HUES48 (cell line): ENCODE data around the gene BSPRY.
A peak's percentile ranks its signal among the peaks of the same experiment; 100 is the strongest.
"Not testable (repeated sequence)": the region's sequence is repeated elsewhere in the genome, so short reads cannot be mapped to it uniquely, and the experiment has no call there.

Source experiments
- H3K27ac ChIP-seq: one replicate; pipeline ENCODE4 v1.7.0; 2013; ENCODE audit warnings: low read depth, low read length, inconsistent platforms
- H3K27me3 ChIP-seq: 2 replicates; pipeline ENCODE4 v1.6.1; 2013; ENCODE audit warnings: mild to moderate bottlenecking, low read length; ENCODE audit not compliant: control insufficient read depth, insufficient read depth
- H3K36me3 ChIP-seq: 2 replicates; pipeline ENCODE4 v1.6.1; 2013; ENCODE audit warnings: low read length; ENCODE audit not compliant: control insufficient read depth, insufficient read depth
- H3K4me1 ChIP-seq: 2 replicates; pipeline ENCODE4 v1.6.1; 2013; ENCODE audit warnings: mild to moderate bottlenecking, low read length; ENCODE audit not compliant: control insufficient read depth, insufficient read depth
- H3K4me3 ChIP-seq: 2 replicates; pipeline ENCODE4 v1.5.1; 2013; ENCODE audit warnings: mild to moderate bottlenecking, low read depth, low read length
- H3K9ac ChIP-seq: 2 replicates; pipeline ENCODE4 v1.6.1; 2013; ENCODE audit warnings: mild to moderate bottlenecking, low read depth, low read length, moderate library complexity
- H3K9me3 ChIP-seq: 2 replicates; pipeline ENCODE4 v1.6.1; 2013; ENCODE audit warnings: low read length; ENCODE audit not compliant: control insufficient read depth, insufficient read depth

BSPRY gene

GRCh38 chr9:113372059-113372458, 22.7 kb downstream of the BSPRY start:
- H3K4me3 ChIP-seq, result no peak overlapping the region
- H3K27ac ChIP-seq, result no peak overlapping the region
- no peak overlapping the region for H3K9ac ChIP-seq
- H3K36me3 ChIP-seq, result peaks cover 29% of the 10 kb centered on the region
- H3K27me3 ChIP-seq, result no peaks in the 10 kb centered on the region
- H3K9me3 ChIP-seq, result no peaks in the 10 kb centered on the region
- H3K4me1 ChIP-seq, result 0 out of 2 replicates have a peak, but pooled peaks cover 6% of the 10 kb centered on the region

GRCh38 chr9:113373256-113373655, 23.9 kb downstream of the BSPRY start:
- peak overlapping the region; percentile 18 for H3K27ac ChIP-seq
- H3K9me3 ChIP-seq, result no peaks in the 10 kb centered on the region
- no peaks in the 10 kb centered on the region for H3K27me3 ChIP-seq
- H3K4me1 ChIP-seq, result 0 out of 2 replicates have a peak, but pooled peaks cover 6% of the 10 kb centered on the region
- H3K4me3 ChIP-seq, result no peak overlapping the region
- peaks cover 29% of the 10 kb centered on the region for H3K36me3 ChIP-seq
- H3K9ac ChIP-seq, result no peak overlapping the region

DNA sequence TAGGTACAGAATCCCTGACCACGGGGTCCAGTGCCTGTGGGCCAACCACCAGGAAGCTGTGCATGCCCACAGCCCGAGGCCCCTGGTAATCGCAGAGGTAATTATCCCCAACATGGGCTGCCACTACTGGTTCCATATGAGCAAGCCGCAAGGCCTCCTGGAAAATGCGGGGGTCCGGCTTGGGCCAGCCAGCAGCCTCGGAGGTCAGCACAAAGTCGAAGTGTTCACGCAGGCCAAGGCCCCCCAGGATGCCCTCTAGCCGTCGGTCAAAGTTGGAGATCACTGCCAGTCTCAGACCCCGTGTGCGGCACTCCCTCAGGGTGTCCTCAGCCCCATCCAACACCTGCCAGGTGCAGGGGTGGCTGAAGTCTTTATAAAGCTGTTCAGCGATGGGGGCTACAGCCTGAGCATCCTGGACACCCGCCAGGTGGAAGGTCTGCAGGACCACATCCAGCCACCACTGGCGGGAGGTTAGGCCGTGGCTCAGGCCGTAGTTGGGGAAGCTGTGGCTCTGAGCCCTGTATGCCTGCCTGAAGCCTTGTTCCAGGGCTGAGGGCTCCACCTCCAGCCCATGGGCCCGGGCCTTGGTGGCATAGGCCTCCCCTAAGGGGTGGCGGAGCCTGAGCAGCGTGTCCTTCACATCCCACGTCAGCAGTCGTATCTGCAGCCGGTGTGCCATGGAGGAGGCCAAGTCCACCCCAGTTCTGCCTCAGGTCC, 24.5 kb downstream of the BSPRY start:
- H3K27ac ChIP-seq, result peak overlapping the region; percentile 18
- no peak overlapping the region for H3K4me3 ChIP-seq
- no peaks in the 10 kb centered on the region for H3K27me3 ChIP-seq

DNA sequence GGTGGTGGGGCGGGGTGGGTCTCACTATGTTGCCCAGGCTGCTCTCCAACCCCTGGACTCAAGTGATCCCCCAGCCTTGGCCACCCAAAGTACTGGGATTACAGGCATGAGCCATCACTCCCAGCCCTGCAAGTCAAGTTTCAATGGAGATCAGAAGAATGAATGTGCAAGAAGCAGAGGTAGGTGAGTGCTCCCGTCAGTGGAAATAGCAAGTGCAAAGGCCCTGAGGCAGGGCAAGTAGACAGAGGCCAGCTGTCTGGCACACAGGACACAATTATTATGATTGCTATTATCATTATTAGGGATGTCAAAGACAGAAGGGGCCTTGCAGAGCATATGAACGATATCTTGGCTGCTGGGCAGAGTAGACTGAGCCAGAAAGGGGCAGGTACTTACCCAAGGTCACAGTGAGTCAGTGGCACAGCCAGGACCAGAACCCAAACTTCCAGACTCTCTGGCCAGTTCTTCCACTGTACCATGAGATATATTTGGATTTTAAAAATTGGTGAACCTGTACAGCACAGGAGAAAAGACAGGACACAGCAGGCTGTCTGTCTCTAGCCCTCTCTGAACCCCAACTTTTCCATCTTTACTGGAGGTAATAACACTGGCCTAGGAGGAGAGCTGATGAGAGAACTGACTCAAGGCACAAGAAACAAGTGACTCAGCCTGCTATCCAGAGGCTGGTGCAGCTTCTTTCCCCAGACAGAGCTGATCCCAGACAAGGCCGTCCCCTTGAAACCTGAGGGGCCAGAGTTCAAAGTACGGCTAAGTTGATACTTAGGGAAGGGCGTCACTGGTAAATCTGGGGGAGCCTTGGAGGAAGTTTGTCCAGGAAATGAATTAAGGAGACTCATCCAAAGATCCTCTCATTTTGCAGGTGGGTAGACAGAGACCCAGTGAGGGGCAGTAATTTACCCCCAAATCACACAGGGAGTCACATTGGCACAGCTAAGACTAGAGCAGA, 26.0 kb downstream of the BSPRY start:
- 0 out of 2 replicates have a peak, but pooled peaks cover 6% of the 10 kb centered on the region for H3K4me1 ChIP-seq
- no peak overlapping the region for H3K9ac ChIP-seq
- no peak overlapping the region for H3K27ac ChIP-seq
- H3K9me3 ChIP-seq, result no peaks in the 10 kb centered on the region
- no peak overlapping the region for H3K4me3 ChIP-seq
- H3K36me3 ChIP-seq, result peaks cover 24% of the 10 kb centered on the region
- H3K27me3 ChIP-seq, result no peaks in the 10 kb centered on the region

More for the DNA sequence above, 24.5 kb downstream of the BSPRY start:
- Histone ChIP-seq H3K9ac (no peak overlapping the region), H3K36me3 (peaks cover 24% of the 10 kb centered on the region), H3K4me1 (0 out of 2 replicates have a peak, but pooled peaks cover 6% of the 10 kb centered on the region), H3K9me3 (no peaks in the 10 kb centered on the region)

DNA sequence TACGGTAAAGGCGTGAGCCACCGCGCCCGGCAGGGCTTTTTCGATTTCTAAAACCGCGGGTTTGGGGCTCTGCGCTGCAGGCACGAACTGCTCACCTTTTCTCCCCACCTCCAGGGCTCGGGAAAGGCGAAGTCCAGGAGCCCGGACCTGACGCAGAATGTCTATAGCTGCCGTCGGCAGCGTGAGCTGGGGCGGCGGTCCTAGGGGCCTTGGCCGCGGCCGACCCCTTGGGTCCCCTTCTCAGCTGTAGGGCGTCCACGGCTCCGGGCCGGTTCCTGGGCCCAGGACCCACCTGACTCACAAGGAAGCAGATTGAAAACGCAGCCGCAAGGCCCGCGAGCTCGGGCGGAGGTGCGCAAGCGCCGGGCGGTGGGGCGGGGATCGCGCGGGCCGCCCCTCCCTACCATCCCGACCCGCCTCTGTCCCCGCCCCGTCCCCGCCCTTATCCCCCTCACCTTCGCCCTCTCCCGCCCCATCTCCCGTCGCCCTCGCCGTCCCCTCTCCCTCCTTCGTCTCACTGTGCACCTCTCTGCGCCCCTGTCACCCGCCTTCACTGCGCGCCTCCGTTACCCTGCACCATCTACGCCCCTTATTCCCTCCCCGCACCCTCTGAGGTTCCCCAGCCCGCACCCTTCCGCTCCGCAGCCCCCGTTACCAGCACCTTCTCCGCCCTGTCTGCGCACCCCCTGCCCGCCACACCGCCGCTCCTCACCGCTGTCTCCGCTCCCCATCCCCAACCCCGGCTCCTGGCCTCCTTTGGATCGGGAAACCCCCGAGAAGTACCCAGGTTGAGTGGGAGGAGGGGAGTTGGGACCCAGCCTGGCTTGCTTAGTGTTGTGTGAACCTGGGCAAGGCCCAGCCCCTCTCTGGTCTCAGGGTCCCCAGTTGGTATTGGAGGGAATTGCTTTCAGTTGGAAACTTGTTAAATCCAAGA, 27.6 kb downstream of the BSPRY start, which contains the start of gene HDHD3:
Gene HDHD3 (minus strand): TSS at position 353 of the 934 bp plus-strand sequence. CDS start 2,632 bp downstream, outside the sequence.
- no peaks in the 10 kb centered on the region for H3K9me3 ChIP-seq
- H3K4me3 ChIP-seq, result peak within 1 kb of the TSS; percentile 95
- peaks cover 24% of the 10 kb centered on the region for H3K36me3 ChIP-seq
- H3K27ac ChIP-seq, result peak within 1 kb of the TSS; percentile 94
- no peaks in the 10 kb centered on the region for H3K27me3 ChIP-seq
- H3K4me1 ChIP-seq, result 0 out of 2 replicates have a peak, but pooled peaks cover 6% of the 10 kb centered on the region
- H3K9ac ChIP-seq, result peak within 1 kb of the TSS; percentile 89

GRCh38 chr9:113379094-113379828, 29.9 kb downstream of the BSPRY start:
- H3K27me3 ChIP-seq, H3K4me3 ChIP-seq, H3K36me3 ChIP-seq, H3K9ac ChIP-seq, H3K9me3 ChIP-seq, H3K4me1 ChIP-seq: not testable (repeated sequence)
- peak overlapping the region; percentile 18 for H3K27ac ChIP-seq

DNA sequence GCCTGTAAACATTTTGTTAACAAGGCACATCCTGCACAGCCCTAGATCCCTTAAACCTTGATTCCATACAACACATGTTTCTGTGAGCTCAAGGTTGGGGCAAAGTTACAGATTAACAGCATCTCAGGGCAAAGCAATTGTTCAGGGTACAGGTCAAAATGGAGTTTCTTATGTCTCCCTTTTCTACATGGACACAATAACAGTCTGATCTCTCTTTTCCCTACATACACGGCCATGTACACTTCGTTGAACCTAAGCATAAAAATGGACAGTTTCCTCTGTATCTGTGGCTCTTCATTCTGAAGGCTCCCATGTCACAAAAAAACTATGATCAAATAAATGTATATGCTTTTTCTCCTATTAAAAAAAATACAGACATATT, 30.5 kb downstream of the BSPRY start:
- not testable (repeated sequence) for H3K4me1 ChIP-seq

GRCh38 chr9:113380869-113381378, 31.6 kb downstream of the BSPRY start:
- Histone ChIP-seq H3K4me1 (no peaks in the 10 kb centered on the region), H3K27me3 (no peaks in the 10 kb centered on the region), H3K9me3 (no peaks in the 10 kb centered on the region), H3K9ac (no peak overlapping the region), H3K27ac (no peak overlapping the region), H3K4me3 (no peak overlapping the region), H3K36me3 (no peaks in the 10 kb centered on the region)

More for the DNA sequence above, 30.5 kb downstream of the BSPRY start:
- H3K4me3 ChIP-seq, H3K27ac ChIP-seq, H3K9ac ChIP-seq, H3K27me3 ChIP-seq, H3K9me3 ChIP-seq, H3K36me3 ChIP-seq: not testable (repeated sequence)

DNA sequence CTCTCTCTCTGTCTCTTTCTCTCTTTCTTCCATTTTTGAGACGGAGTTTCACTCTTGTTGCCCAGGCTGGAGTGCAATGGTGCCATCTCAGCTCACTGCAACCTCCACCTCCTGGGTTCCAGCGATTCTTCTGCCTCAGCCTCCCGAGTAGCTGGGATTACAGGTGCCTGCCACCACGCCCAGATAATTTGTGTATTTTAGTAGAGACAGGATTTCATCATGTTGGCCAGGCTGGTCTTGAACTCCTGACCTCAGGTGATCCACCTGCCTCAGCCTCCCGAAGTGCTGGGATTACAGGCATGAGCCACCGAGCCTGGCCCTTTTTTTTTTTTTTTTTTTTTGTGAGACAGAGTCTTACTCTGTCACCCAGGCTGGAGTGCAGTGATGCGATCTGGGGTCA, 32.1 kb downstream of the BSPRY start:
- not testable (repeated sequence) for H3K4me3 ChIP-seq, H3K4me1 ChIP-seq, H3K27me3 ChIP-seq

More for the DNA sequence above, 32.1 kb downstream of the BSPRY start:
- not testable (repeated sequence) for H3K27ac ChIP-seq, H3K9ac ChIP-seq, H3K9me3 ChIP-seq, H3K36me3 ChIP-seq
